H9 (cell line): Measurements from ENCODE around the gene APBA2. TPM values are rescaled to one million over a fixed set of nuclear protein-coding genes. Genes with fewer than 3 reads are reported as not detected.

Experiments
- DNase-seq: peaks from one replicate; pipeline ENCODE4 v3.0.0-alpha.2; 2017
- H2AFZ ChIP-seq: one replicate; pipeline ENCODE4 v1.6.1; 2013; ENCODE audit warnings: mild to moderate bottlenecking, low read length, control low read depth, moderate library complexity
- H2AK5ac ChIP-seq: 2 replicates; pipeline ENCODE4 v1.6.1; 2013; ENCODE audit warnings: low read length, control low read depth, mixed read lengths; ENCODE audit not compliant: insufficient read length
- H2BK120ac ChIP-seq: one replicate; pipeline ENCODE4 v1.6.1; 2013; ENCODE audit warnings: low read depth, mild to moderate bottlenecking, low read length, control low read depth, inconsistent platforms; ENCODE audit not compliant: poor library complexity, severe bottlenecking
- H2BK12ac ChIP-seq: 2 replicates; pipeline ENCODE4 v1.6.1; 2013; ENCODE audit warnings: low read length, control low read depth, mixed read lengths, low read depth; ENCODE audit not compliant: insufficient read length
- H2BK15ac ChIP-seq: 2 replicates; pipeline ENCODE4 v1.6.1; 2013; ENCODE audit warnings: low read depth, low read length, control low read depth
- H2BK20ac ChIP-seq: one replicate; pipeline ENCODE4 v1.6.1; 2013; ENCODE audit warnings: low read depth, mild to moderate bottlenecking, low read length, control low read depth, inconsistent platforms; ENCODE audit not compliant: poor library complexity, severe bottlenecking
- H2BK5ac ChIP-seq: 2 replicates; pipeline ENCODE4 v1.6.1; 2013; ENCODE audit warnings: low read length, control low read depth, mixed read lengths; ENCODE audit not compliant: insufficient read length
- H3K14ac ChIP-seq: 2 replicates; pipeline ENCODE4 v1.6.1; 2013; ENCODE audit warnings: low read length, control low read depth; ENCODE audit not compliant: insufficient read depth
- H3K18ac ChIP-seq: 2 replicates; pipeline ENCODE4 v1.6.1; 2013; ENCODE audit warnings: low read depth, mild to moderate bottlenecking, mixed read lengths, low read length, control low read depth; ENCODE audit not compliant: insufficient read length
- H3K23ac ChIP-seq: 2 replicates; pipeline ENCODE4 v1.6.1; 2013; ENCODE audit warnings: low read length, control low read depth, mixed read lengths, low read depth; ENCODE audit not compliant: insufficient read length
- H3K23me2 ChIP-seq: 2 replicates; pipeline ENCODE4 v1.6.1; 2013; ENCODE audit warnings: low read depth, mild to moderate bottlenecking, mixed read lengths, low read length, control low read depth; ENCODE audit not compliant: insufficient read length, poor library complexity, severe bottlenecking
- H3K27ac ChIP-seq: 2 replicates; pipeline ENCODE4 v1.5.1; 2013; ENCODE audit warnings: low read length, control low read depth, mixed read lengths, low read depth; ENCODE audit not compliant: insufficient read length
- H3K27me3 ChIP-seq: 2 replicates; pipeline ENCODE4 v1.6.1; 2013; ENCODE audit warnings: low read length, control low read depth, inconsistent platforms; ENCODE audit not compliant: insufficient read depth
- H3K4ac ChIP-seq: 2 replicates; pipeline ENCODE4 v1.6.1; 2013; ENCODE audit warnings: low read depth, mild to moderate bottlenecking, control low read depth, inconsistent platforms, low read length, moderate library complexity
- H3K4me1 ChIP-seq: 2 replicates; pipeline ENCODE4 v1.6.1; 2013; ENCODE audit warnings: low read length, control low read depth, inconsistent platforms; ENCODE audit not compliant: insufficient read depth
- H3K4me2 ChIP-seq: 2 replicates; pipeline ENCODE4 v1.6.1; 2013; ENCODE audit warnings: low read length, control low read depth, mixed read lengths; ENCODE audit not compliant: insufficient read length, insufficient read depth
- H3K56ac ChIP-seq: 2 replicates; pipeline ENCODE4 v1.6.1; 2013; ENCODE audit warnings: low read depth, mild to moderate bottlenecking, mixed read lengths, low read length, control low read depth; ENCODE audit not compliant: insufficient read length
- H3K79me1 ChIP-seq: 2 replicates; pipeline ENCODE4 v1.6.1; 2013; ENCODE audit warnings: low read depth, mild to moderate bottlenecking, moderate library complexity, low read length, control low read depth, inconsistent platforms; ENCODE audit not compliant: insufficient read depth, poor library complexity, severe bottlenecking
- H3K79me2 ChIP-seq: 2 replicates; pipeline ENCODE4 v1.6.1; 2013; ENCODE audit warnings: low read length, control low read depth, inconsistent platforms; ENCODE audit not compliant: insufficient read depth
- H3K9ac ChIP-seq: 2 replicates; pipeline ENCODE4 v1.6.1; 2013; ENCODE audit warnings: low read length, control low read depth, mixed read lengths; ENCODE audit not compliant: insufficient read length; ENCODE audit errors: extremely low read depth
- H3K9me3 ChIP-seq: one replicate; pipeline ENCODE4 v1.6.1; 2013; ENCODE audit warnings: low read depth, low read length, inconsistent platforms; ENCODE audit not compliant: control insufficient read depth
- H3T11ph ChIP-seq: one replicate; pipeline ENCODE4 v1.6.1; 2013; ENCODE audit warnings: mild to moderate bottlenecking, low read length, control low read depth, inconsistent platforms
- H4K20me1 ChIP-seq: one replicate; pipeline ENCODE4 v1.6.1; 2013; ENCODE audit not compliant: control insufficient read depth, insufficient read length, insufficient read depth
- H4K5ac ChIP-seq: 2 replicates; pipeline ENCODE4 v1.6.1; 2013; ENCODE audit warnings: low read depth, mild to moderate bottlenecking, mixed read lengths, low read length, control low read depth; ENCODE audit not compliant: insufficient read length
- H4K8ac ChIP-seq: replicated peaks from 2 replicates; pipeline ENCODE4 v1.6.1; 2013; ENCODE audit warnings: low read length, control low read depth, mixed read lengths, low read depth; ENCODE audit not compliant: insufficient read length
- H4K91ac ChIP-seq: 2 replicates; pipeline ENCODE4 v1.6.1; 2013; ENCODE audit warnings: low read depth, mild to moderate bottlenecking, moderate library complexity, mixed read lengths, low read length, control low read depth; ENCODE audit not compliant: insufficient read length
- H3K27ac Mint-ChIP-seq, 3 experiments: 2 replicates in 2 of 3; 3 replicates in 1 of 3; pipeline ENCODE4 v1.8.0; 2020 to 2021; ENCODE audit warnings: mixed read lengths in 3 of 3, mild to moderate bottlenecking in 1 of 3, moderate library complexity in 1 of 3
- H3K27me3 Mint-ChIP-seq: 2 replicates; pipeline ENCODE4 v1.8.0; 2021; ENCODE audit warnings: low read depth, mild to moderate bottlenecking, moderate library complexity, mixed read lengths
- H3K36me3 Mint-ChIP-seq, 3 experiments: 2 replicates in 2 of 3; 3 replicates in 1 of 3; pipeline ENCODE4 v1.8.0; 2020 to 2021; ENCODE audit warnings: low read depth in 3 of 3, mixed read lengths in 3 of 3; ENCODE audit not compliant: insufficient read depth in 1 of 3
- H3K4me1 Mint-ChIP-seq, 2 experiments: 2 replicates each; pipeline ENCODE4 v1.8.0; 2020; ENCODE audit warnings: mixed read lengths in 2 of 2
- H3K4me3 Mint-ChIP-seq, 2 experiments: 2 replicates in 1 of 2; 3 replicates in 1 of 2; pipeline ENCODE4 v1.8.0; 2020 to 2021; ENCODE audit warnings: mild to moderate bottlenecking in 2 of 2, mixed read lengths in 2 of 2, moderate library complexity in 1 of 2
- H3K9me3 Mint-ChIP-seq, 2 experiments: 2 replicates in 1 of 2; 3 replicates in 1 of 2; pipeline ENCODE4 v1.8.0; 2020; ENCODE audit warnings: mild to moderate bottlenecking in 2 of 2, mixed read lengths in 2 of 2, moderate library complexity in 1 of 2
- CTCF ChIP-seq: fragments of 200-600 bp; sonication (generic); conservative IDR thresholded peaks from 3 replicates; pipeline ENCODE4 v1.8.0; 2021; ENCODE audit warnings: antibody characterized with exemption, mild to moderate bottlenecking
- WGBS: extraction: QIAGEN DNeasy Blood & Tissue Kit; methylation state at CpG from one replicate; pipeline ENCODE4 v1.1.7; 2013; ENCODE audit warnings: missing lambda C conversion rate, low lambda C conversion rate, mixed read lengths; ENCODE audit not compliant: insufficient read length; ENCODE audit errors: extremely low coverage; 5-methylcytosine and 5-hydroxymethylcytosine counted together
- total RNA-seq: library from RNA; stranded (reverse); gene quantifications from 2 replicates; pipeline ENCODE4 v1.2.1, GENCODE V29; 2021

Gene APBA2
- total RNA-seq, 1 experiment from 2014 or later, result 14.3 TPM

GRCh38 chr15:28996289-28996688 lies 110.5 kb downstream of the APBA2 start:
- WGBS, result no CpG with 5 or more reads among the region's 5 CpGs
- Mint-ChIP-seq H3K9me3 (no peaks in the 10 kb centered on the region; a peak in 2 of 5 replicates), H3K36me3 (peaks cover 2 to 13% (median 4%) of the 10 kb centered on the region in 3 experiments; a peak in 5 of 7 replicates), H3K27me3 (no peaks in the 10 kb centered on the region), H3K27ac (peak overlapping the region in 1 of 3 experiments; percentile 25; a peak in 1 of 7 replicates), H3K4me3 (no peak overlapping the region), H3K4me1 (peaks cover 26 to 30% of the 10 kb centered on the region in 2 experiments)
- no peak overlapping the region for H4K5ac ChIP-seq
- no peak overlapping the region for H2BK5ac ChIP-seq
- H2AFZ ChIP-seq, result no peak overlapping the region
- no peak overlapping the region for H2BK120ac ChIP-seq
- no peak overlapping the region for H3K27ac ChIP-seq
- no peaks in the 10 kb centered on the region for H3K79me1 ChIP-seq
- no peak overlapping the region for H3K56ac ChIP-seq
- H3T11ph ChIP-seq, result no peak overlapping the region
- no peak for TF ChIP-seq CTCF
- no peak overlapping the region for H4K8ac ChIP-seq
- DNase-seq, result no peak
- no peak overlapping the region for H3K9ac ChIP-seq
- no peak overlapping the region for H3K4me2 ChIP-seq
- no peaks in the 10 kb centered on the region for H4K20me1 ChIP-seq
- no peak overlapping the region for H4K91ac ChIP-seq
- H3K23ac ChIP-seq, result no peak overlapping the region
- H3K18ac ChIP-seq, result no peak overlapping the region
- no peak overlapping the region for H2AK5ac ChIP-seq
- no peak overlapping the region for H2BK20ac ChIP-seq
- H3K4ac ChIP-seq, result no peak overlapping the region
- no peaks in the 10 kb centered on the region for H3K79me2 ChIP-seq
- no peaks in the 10 kb centered on the region for H3K9me3 ChIP-seq
- no peak overlapping the region for H2BK15ac ChIP-seq
- H3K23me2 ChIP-seq, result no peaks in the 10 kb centered on the region
- H2BK12ac ChIP-seq, result no peak overlapping the region
- H3K14ac ChIP-seq, result no peak overlapping the region
- peaks cover 6% of the 10 kb centered on the region; the same call in 1 of the 2 replicates for H3K4me1 ChIP-seq
- no peaks in the 10 kb centered on the region for H3K27me3 ChIP-seq
